HepG2 (cell line): ENCODE measurements around the gene FXN. TPM values are rescaled to one million over a fixed set of nuclear protein-coding genes. Genes with fewer than 3 reads are reported as not detected.
A peak's percentile ranks its signal among the peaks of the same experiment; 100 is the strongest.

Source experiments
- ASH2L ChIP-seq: fragments of 300-600, 200-600 bp; sonication (generic); IDR thresholded peaks from 2 replicates; pipeline ENCODE4 v1.7.0; 2017; ENCODE audit warnings: low read depth, mild to moderate bottlenecking, moderate library complexity, mixed read lengths, low read length; ENCODE audit not compliant: insufficient read length
- DR1 ChIP-seq: sonication (generic); formaldehyde crosslinking; IDR thresholded peaks from 2 replicates; pipeline ENCODE4 v1.8.0; 2021; ENCODE audit warnings: mild to moderate bottlenecking, missing genetic modification reagents, inconsistent platforms
- FOXO1 ChIP-seq: sonication (generic); formaldehyde crosslinking; IDR thresholded peaks from 2 replicates; pipeline ENCODE4 v1.4.0; 2020; ENCODE audit warnings: missing genetic modification reagents
- GMEB1 ChIP-seq: sonication (generic); formaldehyde crosslinking; IDR thresholded peaks from 2 replicates; pipeline ENCODE4 v1.5.1; 2020; ENCODE audit warnings: missing genetic modification reagents, mild to moderate bottlenecking, borderline replicate concordance
- IKZF4 ChIP-seq: sonication (generic); formaldehyde crosslinking; IDR thresholded peaks from 2 replicates; pipeline ENCODE4 v1.5.1; 2020; ENCODE audit warnings: borderline replicate concordance, mild to moderate bottlenecking, low read depth, missing genetic modification reagents; ENCODE audit errors: not compliant biosample characterization
- LRRFIP1 ChIP-seq: sonication (generic); formaldehyde crosslinking; conservative IDR thresholded peaks from 2 replicates; pipeline ENCODE4 v1.4.0; 2020; ENCODE audit warnings: missing genetic modification reagents
- NR2C2 ChIP-seq: sonication (generic); formaldehyde crosslinking; IDR thresholded peaks from 2 replicates; pipeline ENCODE4 v1.4.0; 2020; ENCODE audit warnings: missing genetic modification reagents, mild to moderate bottlenecking, moderate library complexity, borderline replicate concordance
- PITX1 ChIP-seq: sonication (generic); formaldehyde crosslinking; IDR thresholded peaks from 2 replicates; pipeline ENCODE4 v1.5.1; 2020; ENCODE audit warnings: mild to moderate bottlenecking, missing genetic modification reagents
- REST ChIP-seq, 2 experiments: IDR thresholded peaks; 2 replicates each; pipeline ENCODE4 v1.6.1; 2011 to 2012; ENCODE audit warnings: low read length in 2 of 2, borderline replicate concordance in 1 of 2, low read depth in 1 of 2, mild to moderate bottlenecking in 1 of 2, moderate library complexity in 1 of 2
- SRSF4 ChIP-seq: fragments of 200-400 bp; formaldehyde crosslinking; IDR thresholded peaks from one replicate; pipeline ENCODE4 v1.6.1; 2018; ENCODE audit warnings: mild to moderate bottlenecking, low read depth, low read length, moderate library complexity; ENCODE audit not compliant: poor library complexity, severe bottlenecking
- TIGD3 ChIP-seq: sonication (generic); formaldehyde crosslinking; IDR thresholded peaks from 2 replicates; pipeline ENCODE4 v1.5.1; 2020; ENCODE audit warnings: mild to moderate bottlenecking, missing genetic modification reagents, borderline replicate concordance
- ZBTB44 ChIP-seq: sonication (generic); formaldehyde crosslinking; IDR thresholded peaks from 2 replicates; pipeline ENCODE4 v1.4.0; 2020; ENCODE audit warnings: missing genetic modification reagents
- ZNF263 ChIP-seq: sonication (generic); formaldehyde crosslinking; IDR thresholded peaks from 2 replicates; pipeline ENCODE4 v1.4.0; 2020; ENCODE audit warnings: missing genetic modification reagents
- ZNF329 ChIP-seq: sonication (generic); formaldehyde crosslinking; IDR thresholded peaks from 2 replicates; pipeline ENCODE4 v1.9.0; 2021; ENCODE audit warnings: low read depth, mild to moderate bottlenecking, missing genetic modification reagents
- ZNF562 ChIP-seq: sonication (generic); formaldehyde crosslinking; IDR thresholded peaks from 2 replicates; pipeline ENCODE4 v1.8.0; 2022; ENCODE audit warnings: missing genetic modification reagents, borderline replicate concordance
- polyA plus RNA-seq, 8 experiments: library from polyadenylated mRNA; depleted of rRNA in 3 of 8; stranded (reverse) in 7 of 8; unstranded in 1 of 8; fragments of >200 nt; fragmentation: Illumina TruSeq in 4 of 8; extraction: Trizol in 4 of 8; gene quantifications; 2 replicates each; pipeline versions ENCODE4 v1.2.1 to v1.2.3, GENCODE V29; 2011 to 2016; ENCODE audit warnings: low read depth in 4 of 8, missing spikeins in 1 of 8, mixed read lengths in 1 of 8; ENCODE audit not compliant: insufficient read depth in 1 of 8
- total RNA-seq, 5 experiments: library from RNA; depleted of rRNA; stranded (reverse); fragments of >200 nt; fragmentation: Illumina TruSeq; extraction: Trizol; gene quantifications; 2 replicates each; pipeline ENCODE4 v1.2.3, GENCODE V29; 2016; ENCODE audit warnings: low read depth in 1 of 5

The FXN gene
- total and polyA plus RNA-seq, 2 of the 13 experiments (the other 11 are each of a cell fraction or from before 2014, with no cell fraction given) = 24.1 to 26.0 TPM

- TF ChIP-seq LRRFIP1 (CRISPR knock-in tag) = no peak
- no peak for TF ChIP-seq TIGD3 (CRISPR knock-in tag)
- TF ChIP-seq NR2C2 (CRISPR knock-in tag) = no peak
- no peak for TF ChIP-seq ZNF263 (CRISPR knock-in tag)
- TF ChIP-seq GMEB1 (CRISPR knock-in tag) = no peak
- TF ChIP-seq DR1 (CRISPR knock-in tag) = 0 out of 2 replicates have a peak, but pooled peaks have one; percentile 30
- TF ChIP-seq ASH2L = peak; percentile 29
- TF ChIP-seq ZBTB44 (CRISPR knock-in tag) = no peak
- TF ChIP-seq SRSF4 = no peak
- peak; percentile 33 for TF ChIP-seq IKZF4 (CRISPR knock-in tag)
- 0 out of 4 replicates have a peak, but pooled peaks of 1 of the 2 experiments have one; percentile 8 for TF ChIP-seq REST (IDR thresholded peaks at IDR 0.05; ENCODE audit: borderline replicate concordance in 1 of 2, low read depth in 1 of 2, low read length in 2 of 2)
- no peak for TF ChIP-seq ZNF562
- peak; percentile 54; the same call in 1 of the 2 replicates for TF ChIP-seq ZNF329 (CRISPR knock-in tag)
- peak; percentile 6; the same call in 1 of the 2 replicates for TF ChIP-seq PITX1
- no peak for TF ChIP-seq FOXO1 (CRISPR knock-in tag)
These were observed 85.9 kb downstream of the FXN start (continued) for GRCh38 chr9:69121155-69122081.
